Parathyroid adenoma (tissue), 2 donors: ENCODE results near the gene ANKS4B.

Source experiments
- H2AFZ ChIP-seq: fragments of 300-600 bp; sonication (generic); one replicate; pipeline ENCODE4 v1.7.0; 2017; ENCODE audit warnings: antibody characterized with exemption, mild to moderate bottlenecking
- H3K27ac ChIP-seq: fragments of 300-600 bp; sonication (generic); one replicate; pipeline ENCODE4 v1.7.0; 2017
- H3K27me3 ChIP-seq: fragments of 300-600 bp; sonication (generic); one replicate; pipeline ENCODE4 v1.7.0; 2017; ENCODE audit warnings: low read length; ENCODE audit not compliant: control insufficient read depth, insufficient read depth
- H3K36me3 ChIP-seq: fragments of 300-600 bp; sonication (generic); one replicate; pipeline ENCODE4 v1.7.0; 2017; ENCODE audit warnings: low read length; ENCODE audit not compliant: control insufficient read depth, insufficient read depth
- H3K4me1 ChIP-seq: fragments of 300-600 bp; sonication (generic); one replicate; pipeline ENCODE4 v1.7.0; 2017; ENCODE audit warnings: control low read depth
- H3K4me2 ChIP-seq: fragments of 300-600 bp; sonication (generic); one replicate; pipeline ENCODE4 v1.7.0; 2017; ENCODE audit warnings: low read length
- H3K4me3 ChIP-seq: fragments of 300-600 bp; sonication (generic); one replicate; pipeline ENCODE4 v1.7.0; 2017; ENCODE audit warnings: low read depth, low read length
- H3K79me2 ChIP-seq: fragments of 300-600 bp; sonication (generic); one replicate; pipeline ENCODE4 v1.7.0; 2017; ENCODE audit warnings: control low read depth
- H3K9ac ChIP-seq: fragments of 300-600 bp; sonication (generic); one replicate; pipeline ENCODE4 v1.7.0; 2017; ENCODE audit warnings: mild to moderate bottlenecking
- H3K9me3 ChIP-seq: fragments of 300-600 bp; sonication (generic); one replicate; pipeline ENCODE4 v1.7.0; 2017; ENCODE audit warnings: low read length; ENCODE audit not compliant: control insufficient read depth
- TF ChIP-seq, protein P1 (sequence below): fragments of 300-600 bp; sonication (generic); IDR thresholded peaks from one replicate; pipeline ENCODE4 v1.7.0; 2017; ENCODE audit warnings: antibody characterized with exemption, mild to moderate bottlenecking
- donor health status: primary hyperparathyroidism.

The ANKS4B gene

DNA sequence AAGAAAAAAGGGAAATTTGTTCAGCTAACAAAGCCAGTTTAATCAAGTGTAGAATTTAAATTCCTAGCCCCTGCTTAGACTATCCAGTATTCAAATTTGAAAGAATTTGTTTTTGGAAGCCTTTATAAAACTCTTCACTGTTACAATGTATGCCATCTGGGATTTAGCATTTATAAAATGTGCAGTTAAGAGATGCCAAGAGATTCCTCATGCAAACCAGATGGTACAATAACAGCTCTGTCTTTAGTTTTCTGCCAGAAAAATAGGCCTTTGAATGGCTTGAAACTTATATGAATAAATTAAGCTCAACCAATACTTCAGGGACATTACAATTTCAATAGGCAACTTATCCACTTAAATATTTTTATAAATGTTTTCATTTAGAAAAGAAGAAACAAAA, 6.8 kb upstream of the ANKS4B start:
- Histone ChIP-seq H3K36me3 (no peaks in the 10 kb centered on the region), H3K4me3 (no peak overlapping the region), H3K4me2 (no peak overlapping the region), H3K27me3 (no peaks in the 10 kb centered on the region), H3K27ac (no peak overlapping the region), H3K4me1 (no peaks in the 10 kb centered on the region), H3K9ac (no peak overlapping the region), H2AFZ (no peak overlapping the region), H3K79me2 (no peaks in the 10 kb centered on the region), H3K9me3 (no peaks in the 10 kb centered on the region)
- TF ChIP-seq, protein P1, sequence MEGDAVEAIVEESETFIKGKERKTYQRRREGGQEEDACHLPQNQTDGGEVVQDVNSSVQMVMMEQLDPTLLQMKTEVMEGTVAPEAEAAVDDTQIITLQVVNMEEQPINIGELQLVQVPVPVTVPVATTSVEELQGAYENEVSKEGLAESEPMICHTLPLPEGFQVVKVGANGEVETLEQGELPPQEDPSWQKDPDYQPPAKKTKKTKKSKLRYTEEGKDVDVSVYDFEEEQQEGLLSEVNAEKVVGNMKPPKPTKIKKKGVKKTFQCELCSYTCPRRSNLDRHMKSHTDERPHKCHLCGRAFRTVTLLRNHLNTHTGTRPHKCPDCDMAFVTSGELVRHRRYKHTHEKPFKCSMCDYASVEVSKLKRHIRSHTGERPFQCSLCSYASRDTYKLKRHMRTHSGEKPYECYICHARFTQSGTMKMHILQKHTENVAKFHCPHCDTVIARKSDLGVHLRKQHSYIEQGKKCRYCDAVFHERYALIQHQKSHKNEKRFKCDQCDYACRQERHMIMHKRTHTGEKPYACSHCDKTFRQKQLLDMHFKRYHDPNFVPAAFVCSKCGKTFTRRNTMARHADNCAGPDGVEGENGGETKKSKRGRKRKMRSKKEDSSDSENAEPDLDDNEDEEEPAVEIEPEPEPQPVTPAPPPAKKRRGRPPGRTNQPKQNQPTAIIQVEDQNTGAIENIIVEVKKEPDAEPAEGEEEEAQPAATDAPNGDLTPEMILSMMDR, result no peak

DNA sequence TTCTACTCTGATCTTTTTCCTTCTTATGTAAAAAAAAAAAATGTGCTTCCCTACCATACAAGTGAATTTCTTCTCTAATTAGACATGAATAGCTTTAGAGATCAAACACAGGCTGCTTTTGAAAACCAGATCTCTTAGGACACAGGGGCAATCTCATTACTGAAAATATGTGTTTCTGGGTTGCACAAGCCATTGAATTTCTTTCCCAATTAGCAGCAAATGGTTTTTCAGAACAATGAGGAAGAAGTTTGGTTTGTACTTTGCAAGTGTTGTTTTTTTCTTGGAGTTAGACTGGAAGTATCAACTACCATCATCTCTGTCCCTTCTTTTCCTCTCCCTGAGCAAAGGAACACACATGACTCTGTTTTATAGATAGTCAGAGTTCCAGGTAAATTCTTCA, 5.6 kb upstream of the ANKS4B start:
- Histone ChIP-seq H3K9me3 (no peaks in the 10 kb centered on the region), H3K36me3 (no peaks in the 10 kb centered on the region), H3K27me3 (no peaks in the 10 kb centered on the region), H3K9ac (no peak overlapping the region), H3K4me3 (no peak overlapping the region), H3K79me2 (no peaks in the 10 kb centered on the region), H3K4me2 (no peak overlapping the region), H2AFZ (no peak overlapping the region), H3K27ac (no peak overlapping the region), H3K4me1 (no peaks in the 10 kb centered on the region)
- TF ChIP-seq, protein P1, result no peak

DNA sequence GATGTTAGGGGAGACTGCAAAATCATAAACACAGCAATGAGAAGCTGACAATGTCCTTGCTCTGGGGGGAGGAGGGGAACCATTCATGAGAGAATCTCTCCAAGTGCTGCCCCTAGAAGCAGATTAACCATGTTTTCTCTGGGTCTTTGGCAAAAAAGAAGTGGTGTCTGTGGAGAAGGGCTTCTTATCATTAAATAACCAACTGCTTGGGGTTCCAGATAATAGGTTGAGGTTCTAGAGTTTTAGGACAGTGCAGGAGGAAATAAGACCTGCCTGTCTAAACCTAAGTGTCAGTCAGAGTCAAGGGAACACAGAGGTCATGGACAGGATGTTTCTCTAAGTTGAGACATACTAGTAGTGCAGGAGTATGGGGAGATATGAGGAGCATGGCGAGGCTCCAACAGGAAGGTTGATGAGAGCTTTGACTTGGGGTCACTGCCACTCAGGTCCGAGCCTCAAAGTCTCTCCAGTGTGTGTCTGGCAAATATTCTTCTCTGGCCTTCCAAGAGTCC, 5.1 kb upstream of the ANKS4B start:
- no peak overlapping the region for H3K4me3 ChIP-seq
- no peaks in the 10 kb centered on the region for H3K4me1 ChIP-seq
- no peaks in the 10 kb centered on the region for H3K9me3 ChIP-seq
- H2AFZ ChIP-seq, result no peak overlapping the region
- H3K79me2 ChIP-seq, result no peaks in the 10 kb centered on the region
- H3K36me3 ChIP-seq, result no peaks in the 10 kb centered on the region
- no peaks in the 10 kb centered on the region for H3K27me3 ChIP-seq
- H3K4me2 ChIP-seq, result no peak overlapping the region
- TF ChIP-seq, protein P1, result no peak
- H3K27ac ChIP-seq, result no peak overlapping the region
- H3K9ac ChIP-seq, result no peak overlapping the region

DNA sequence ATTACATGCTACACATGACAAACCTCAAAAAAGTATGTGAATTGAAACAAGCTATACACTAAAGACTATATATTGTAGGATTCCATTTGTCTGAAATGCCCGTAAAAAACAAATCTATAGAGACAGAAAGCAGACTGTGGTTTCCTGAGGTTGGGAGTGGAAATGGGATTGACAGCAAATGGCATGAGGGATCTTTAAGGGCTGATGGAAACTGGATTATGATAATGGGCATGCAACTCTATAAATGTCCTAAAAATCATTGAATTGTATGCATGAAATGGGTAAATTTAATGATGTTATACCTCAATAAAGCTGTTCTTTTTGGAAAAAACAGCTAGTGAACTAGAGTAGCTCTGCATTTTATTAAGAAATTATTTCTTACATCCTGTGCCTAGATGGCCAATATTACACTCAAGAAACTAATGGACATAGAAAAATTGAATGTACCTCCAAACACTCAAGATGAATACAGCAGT, 416 bp upstream of the ANKS4B start:
- Histone ChIP-seq H3K4me3 (no peak overlapping the region), H3K9ac (no peak overlapping the region), H3K9me3 (no peaks in the 10 kb centered on the region), H2AFZ (no peak overlapping the region), H3K4me1 (no peaks in the 10 kb centered on the region), H3K27ac (no peak overlapping the region), H3K27me3 (no peaks in the 10 kb centered on the region), H3K79me2 (no peaks in the 10 kb centered on the region), H3K4me2 (no peak overlapping the region), H3K36me3 (no peaks in the 10 kb centered on the region)
- TF ChIP-seq, protein P1, result no peak

DNA sequence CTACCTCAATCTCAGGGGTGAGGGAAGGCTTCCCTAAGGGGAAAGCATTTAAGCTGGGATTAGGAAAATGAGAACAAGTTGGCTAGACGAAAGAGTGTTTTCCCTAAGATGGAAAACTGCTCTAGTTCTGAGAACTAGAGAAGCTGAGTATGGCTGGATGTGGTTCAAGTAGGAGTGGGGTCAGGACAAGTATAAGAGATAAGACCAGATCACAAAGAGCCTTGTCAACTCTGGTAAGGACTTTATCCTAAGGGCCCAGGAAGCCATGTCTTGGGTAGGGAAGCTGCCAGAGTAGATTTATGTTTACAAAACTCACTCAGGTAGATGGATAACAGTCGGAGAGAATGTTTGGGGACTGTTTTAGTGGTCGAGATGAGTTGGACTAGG, 1.7 kb downstream of the ANKS4B start:
- no peak overlapping the region for H3K4me2 ChIP-seq
- no peak overlapping the region for H3K4me3 ChIP-seq
- H3K9ac ChIP-seq, result no peak overlapping the region
- no peaks in the 10 kb centered on the region for H3K36me3 ChIP-seq
- no peaks in the 10 kb centered on the region for H3K79me2 ChIP-seq
- no peak overlapping the region for H3K27ac ChIP-seq
- H3K27me3 ChIP-seq, result no peaks in the 10 kb centered on the region
- no peaks in the 10 kb centered on the region for H3K4me1 ChIP-seq
- H3K9me3 ChIP-seq, result no peaks in the 10 kb centered on the region
- H2AFZ ChIP-seq, result no peak overlapping the region
- TF ChIP-seq, protein P1, result no peak
